ENCODE results near the gene CTNNA3. TPM values are rescaled to one million over a fixed set of nuclear protein-coding genes. Genes with fewer than 3 reads are reported as not detected.

CTNNA3 gene
- polyA plus RNA-seq, 1 donor from 2014 or later = 0.14 TPM

DNA sequence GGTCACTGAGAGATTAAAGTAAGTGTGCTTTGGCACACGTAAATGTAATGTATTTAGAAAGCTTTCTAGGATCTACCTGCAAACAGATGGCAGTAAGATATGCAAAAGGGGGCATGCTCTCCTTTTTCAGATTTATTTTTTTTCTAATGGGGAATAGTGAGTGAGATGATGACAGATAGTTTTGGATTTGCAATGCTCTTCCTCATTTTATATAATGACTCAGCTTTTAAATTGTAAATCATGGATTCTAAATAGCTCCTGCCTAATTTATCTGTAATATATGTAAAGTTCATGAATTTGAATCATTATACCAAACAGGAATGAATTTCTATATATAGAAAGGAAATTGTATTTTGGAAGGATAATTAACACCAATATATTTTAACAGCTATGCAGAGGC lies 1731.8 kb downstream of the CTNNA3 start:
- TF ChIP-seq, protein P1, sequence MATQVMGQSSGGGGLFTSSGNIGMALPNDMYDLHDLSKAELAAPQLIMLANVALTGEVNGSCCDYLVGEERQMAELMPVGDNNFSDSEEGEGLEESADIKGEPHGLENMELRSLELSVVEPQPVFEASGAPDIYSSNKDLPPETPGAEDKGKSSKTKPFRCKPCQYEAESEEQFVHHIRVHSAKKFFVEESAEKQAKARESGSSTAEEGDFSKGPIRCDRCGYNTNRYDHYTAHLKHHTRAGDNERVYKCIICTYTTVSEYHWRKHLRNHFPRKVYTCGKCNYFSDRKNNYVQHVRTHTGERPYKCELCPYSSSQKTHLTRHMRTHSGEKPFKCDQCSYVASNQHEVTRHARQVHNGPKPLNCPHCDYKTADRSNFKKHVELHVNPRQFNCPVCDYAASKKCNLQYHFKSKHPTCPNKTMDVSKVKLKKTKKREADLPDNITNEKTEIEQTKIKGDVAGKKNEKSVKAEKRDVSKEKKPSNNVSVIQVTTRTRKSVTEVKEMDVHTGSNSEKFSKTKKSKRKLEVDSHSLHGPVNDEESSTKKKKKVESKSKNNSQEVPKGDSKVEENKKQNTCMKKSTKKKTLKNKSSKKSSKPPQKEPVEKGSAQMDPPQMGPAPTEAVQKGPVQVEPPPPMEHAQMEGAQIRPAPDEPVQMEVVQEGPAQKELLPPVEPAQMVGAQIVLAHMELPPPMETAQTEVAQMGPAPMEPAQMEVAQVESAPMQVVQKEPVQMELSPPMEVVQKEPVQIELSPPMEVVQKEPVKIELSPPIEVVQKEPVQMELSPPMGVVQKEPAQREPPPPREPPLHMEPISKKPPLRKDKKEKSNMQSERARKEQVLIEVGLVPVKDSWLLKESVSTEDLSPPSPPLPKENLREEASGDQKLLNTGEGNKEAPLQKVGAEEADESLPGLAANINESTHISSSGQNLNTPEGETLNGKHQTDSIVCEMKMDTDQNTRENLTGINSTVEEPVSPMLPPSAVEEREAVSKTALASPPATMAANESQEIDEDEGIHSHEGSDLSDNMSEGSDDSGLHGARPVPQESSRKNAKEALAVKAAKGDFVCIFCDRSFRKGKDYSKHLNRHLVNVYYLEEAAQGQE (IDR thresholded peaks at IDR 0.05; ENCODE audit: borderline replicate concordance) = no peak
- no peak for TF ChIP-seq EZH2 (IDR thresholded peaks at IDR 0.05; ENCODE audit: borderline replicate concordance, insufficient read depth, low read length, poor library complexity, severe bottlenecking)
- no peak for TF ChIP-seq POLR2AphosphoS5 (IDR thresholded peaks at IDR 0.05)
- TF ChIP-seq MXI1 (conservative IDR thresholded peaks at IDR 0.05; ENCODE audit: poor library complexity, severe bottlenecking) = no peak
- no peak overlapping the region for H3K4me2 ChIP-seq (ENCODE audit: low read length)

DNA sequence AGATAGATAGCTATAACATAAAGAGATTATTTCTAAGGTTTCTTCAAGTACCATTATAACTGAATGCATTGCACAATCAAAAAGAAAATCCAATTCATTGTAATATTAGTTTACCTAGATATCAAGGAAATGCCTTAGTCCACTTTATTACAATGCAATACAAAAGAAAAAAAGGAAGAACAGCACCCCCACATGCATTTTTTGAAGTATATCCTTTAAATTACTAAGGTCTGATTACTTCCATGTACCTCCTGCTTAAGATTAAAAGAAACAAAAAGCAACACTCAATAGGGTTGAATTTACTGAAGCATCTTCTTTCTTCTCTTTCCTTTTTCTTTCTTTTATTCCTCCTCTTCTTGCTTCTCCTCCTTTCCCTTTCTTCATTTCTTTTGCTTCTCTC lies 1743.9 kb downstream of the CTNNA3 start:
- Histone ChIP-seq H3K4me2 (ENCODE audit: low read length) (no peak overlapping the region), H4K20me1 (ENCODE audit: insufficient read depth) (no peaks in the 10 kb centered on the region), H3K4me3 (ENCODE audit: low read length) (no peak overlapping the region), H3K36me3 (ENCODE audit: insufficient read depth, low read length) (no peaks in the 10 kb centered on the region), H3K9ac (ENCODE audit: low read length) (no peak overlapping the region), H3K79me2 (replicated peaks; ENCODE audit: insufficient read depth, low read length) (no peaks in the 10 kb centered on the region), H3K9me2 (ENCODE audit: insufficient read depth, low read length) (no peaks in the 10 kb centered on the region), H3F3A (ENCODE audit: insufficient read depth, low read length, poor library complexity, severe bottlenecking) (no peaks in the 10 kb centered on the region), H2AFZ (ENCODE audit: low read depth, low read length) (no peak overlapping the region), H3K27ac (ENCODE audit: low read length) (no peak overlapping the region), H3K27me3 (ENCODE audit: insufficient read depth, low read depth, low read length) (no peaks in the 10 kb centered on the region), H3K9me3 (ENCODE audit: low read length) (no peaks in the 10 kb centered on the region)
- TF ChIP-seq, protein P1 (IDR thresholded peaks at IDR 0.05; ENCODE audit: borderline replicate concordance) = no peak
- no peak for TF ChIP-seq TAF1 (IDR thresholded peaks at IDR 0.05; ENCODE audit: low read depth)
- TF ChIP-seq EP300 (conservative IDR thresholded peaks at IDR 0.05; ENCODE audit: poor library complexity, severe bottlenecking) = no peak
- TF ChIP-seq MXI1 (conservative IDR thresholded peaks at IDR 0.05; ENCODE audit: poor library complexity, severe bottlenecking) = no peak
- TF ChIP-seq POLR2AphosphoS5 (IDR thresholded peaks at IDR 0.05) = no peak
- TF ChIP-seq EZH2 (IDR thresholded peaks at IDR 0.05; ENCODE audit: borderline replicate concordance, insufficient read depth, low read length, poor library complexity, severe bottlenecking) = no peak
- TF ChIP-seq SMC3 (conservative IDR thresholded peaks at IDR 0.05; ENCODE audit: poor library complexity) = no peak
- no peak for TF ChIP-seq RAD21 (conservative IDR thresholded peaks at IDR 0.05)
- TF ChIP-seq, protein P2, sequence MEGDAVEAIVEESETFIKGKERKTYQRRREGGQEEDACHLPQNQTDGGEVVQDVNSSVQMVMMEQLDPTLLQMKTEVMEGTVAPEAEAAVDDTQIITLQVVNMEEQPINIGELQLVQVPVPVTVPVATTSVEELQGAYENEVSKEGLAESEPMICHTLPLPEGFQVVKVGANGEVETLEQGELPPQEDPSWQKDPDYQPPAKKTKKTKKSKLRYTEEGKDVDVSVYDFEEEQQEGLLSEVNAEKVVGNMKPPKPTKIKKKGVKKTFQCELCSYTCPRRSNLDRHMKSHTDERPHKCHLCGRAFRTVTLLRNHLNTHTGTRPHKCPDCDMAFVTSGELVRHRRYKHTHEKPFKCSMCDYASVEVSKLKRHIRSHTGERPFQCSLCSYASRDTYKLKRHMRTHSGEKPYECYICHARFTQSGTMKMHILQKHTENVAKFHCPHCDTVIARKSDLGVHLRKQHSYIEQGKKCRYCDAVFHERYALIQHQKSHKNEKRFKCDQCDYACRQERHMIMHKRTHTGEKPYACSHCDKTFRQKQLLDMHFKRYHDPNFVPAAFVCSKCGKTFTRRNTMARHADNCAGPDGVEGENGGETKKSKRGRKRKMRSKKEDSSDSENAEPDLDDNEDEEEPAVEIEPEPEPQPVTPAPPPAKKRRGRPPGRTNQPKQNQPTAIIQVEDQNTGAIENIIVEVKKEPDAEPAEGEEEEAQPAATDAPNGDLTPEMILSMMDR (IDR thresholded peaks at IDR 0.05; ENCODE audit: poor library complexity, severe bottlenecking) = no peak

More for the DNA sequence above, 1731.8 kb downstream of the CTNNA3 start:
- no peak overlapping the region for H2AFZ ChIP-seq (ENCODE audit: low read depth, low read length)
- no peaks in the 10 kb centered on the region for H3F3A ChIP-seq (ENCODE audit: insufficient read depth, low read length, poor library complexity, severe bottlenecking)
- H3K36me3 ChIP-seq (ENCODE audit: insufficient read depth, low read length) = no peaks in the 10 kb centered on the region
- H3K9me2 ChIP-seq (ENCODE audit: insufficient read depth, low read length) = no peaks in the 10 kb centered on the region
- H3K27ac ChIP-seq (ENCODE audit: low read length) = no peak overlapping the region
- H3K9me3 ChIP-seq (ENCODE audit: low read length) = no peaks in the 10 kb centered on the region
- H3K4me3 ChIP-seq (ENCODE audit: low read length) = no peak overlapping the region
- H3K9ac ChIP-seq (ENCODE audit: low read length) = no peak overlapping the region
- H3K27me3 ChIP-seq (ENCODE audit: insufficient read depth, low read depth, low read length) = no peaks in the 10 kb centered on the region
- no peaks in the 10 kb centered on the region for H3K79me2 ChIP-seq (replicated peaks; ENCODE audit: insufficient read depth, low read length)
- H4K20me1 ChIP-seq (ENCODE audit: insufficient read depth) = no peaks in the 10 kb centered on the region
